GM19397 (cell line): ENCODE data around the gene RAB11FIP2.
A peak's percentile ranks its signal among the peaks of the same experiment; 100 is the strongest.
"Not testable (repeated sequence)": the region's sequence is repeated elsewhere in the genome, so short reads cannot be mapped to it uniquely, and the experiment has no call there.

Experiments
- ATAC-seq: cut with Tn5 transposase; IDR thresholded peaks from one replicate; pipeline ENCODE4 v1.9.1; 2021; ENCODE audit warnings: mild to moderate bottlenecking, moderate library complexity; ENCODE audit not compliant: unreplicated experiment

The RAB11FIP2 gene, protein sequence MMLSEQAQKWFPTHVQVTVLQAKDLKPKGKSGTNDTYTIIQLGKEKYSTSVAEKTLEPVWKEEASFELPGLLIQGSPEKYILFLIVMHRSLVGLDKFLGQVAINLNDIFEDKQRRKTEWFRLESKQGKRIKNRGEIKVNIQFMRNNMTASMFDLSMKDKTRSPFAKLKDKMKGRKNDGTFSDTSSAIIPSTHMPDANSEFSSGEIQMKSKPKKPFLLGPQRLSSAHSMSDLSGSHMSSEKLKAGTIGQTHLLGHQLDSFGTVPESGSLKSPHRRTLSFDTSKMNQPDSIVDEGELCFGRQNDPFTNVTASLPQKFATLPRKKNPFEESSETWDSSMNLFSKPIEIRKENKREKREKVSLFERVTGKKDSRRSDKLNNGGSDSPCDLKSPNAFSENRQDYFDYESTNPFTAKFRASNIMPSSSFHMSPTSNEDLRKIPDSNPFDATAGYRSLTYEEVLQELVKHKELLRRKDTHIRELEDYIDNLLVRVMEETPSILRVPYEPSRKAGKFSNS

DNA sequence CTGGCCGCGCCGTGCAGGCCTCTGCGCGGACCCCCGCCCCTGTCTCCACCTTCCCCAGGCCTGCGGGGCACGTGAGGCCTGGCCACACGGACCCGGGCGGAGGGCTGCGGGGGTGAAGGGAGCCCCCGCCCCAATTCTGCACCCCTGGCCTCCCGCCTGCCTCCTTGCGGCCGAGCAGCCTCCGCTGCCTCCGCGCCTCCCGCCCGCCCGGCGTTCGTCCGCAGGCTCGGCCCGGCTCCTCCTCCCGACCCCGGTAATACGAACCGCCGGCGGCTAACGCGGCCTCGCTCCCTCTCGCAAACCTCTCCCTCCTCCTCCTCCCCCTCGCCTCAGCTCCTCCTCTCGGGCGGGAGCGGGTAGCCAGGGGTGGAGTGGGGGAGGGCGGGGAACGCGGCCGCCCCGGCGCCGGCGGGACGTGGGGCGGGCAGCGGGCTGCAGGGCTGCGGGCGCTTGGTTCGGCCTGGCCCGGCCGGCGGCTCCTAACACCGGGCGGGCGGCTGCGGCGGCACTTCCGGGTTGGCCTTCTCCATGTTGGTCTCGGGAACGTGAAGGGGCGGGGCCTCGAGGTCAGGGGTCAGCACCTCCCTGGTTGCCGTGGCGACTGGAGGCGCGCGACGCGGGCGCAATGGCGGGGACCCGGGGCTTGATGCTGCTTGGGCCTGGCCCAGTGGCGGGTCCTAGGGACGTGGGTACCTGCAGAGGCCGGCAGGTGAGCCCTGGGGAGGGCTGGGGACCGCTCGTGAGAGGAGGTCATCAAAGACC lies at the start of gene RAB11FIP2:
Gene RAB11FIP2 (minus strand): TSS at position 547 of the 762 bp plus-strand sequence. CDS start 778 bp downstream, outside the sequence.
- ATAC-seq = peak; percentile 97

DNA sequence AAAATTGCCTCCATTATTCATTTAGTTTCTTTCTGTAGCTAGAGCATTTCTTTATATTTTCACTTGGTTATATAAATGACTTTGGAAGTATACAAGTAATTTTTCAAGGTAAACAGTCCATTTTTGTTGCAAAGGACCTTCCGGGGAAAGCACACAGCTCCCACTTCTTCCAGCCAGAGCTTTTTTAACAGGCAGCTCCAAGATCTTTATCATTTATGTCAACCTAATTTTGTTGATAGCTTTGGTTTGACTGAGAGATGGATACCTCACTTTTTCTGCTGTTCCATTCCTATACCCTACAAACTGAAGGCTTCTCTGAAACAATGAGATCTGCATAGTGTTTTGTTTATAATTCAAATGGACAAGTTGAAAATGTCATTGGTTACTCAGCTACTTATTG lies 49.3 kb upstream of the RAB11FIP2 start:
- ATAC-seq = no peak

DNA sequence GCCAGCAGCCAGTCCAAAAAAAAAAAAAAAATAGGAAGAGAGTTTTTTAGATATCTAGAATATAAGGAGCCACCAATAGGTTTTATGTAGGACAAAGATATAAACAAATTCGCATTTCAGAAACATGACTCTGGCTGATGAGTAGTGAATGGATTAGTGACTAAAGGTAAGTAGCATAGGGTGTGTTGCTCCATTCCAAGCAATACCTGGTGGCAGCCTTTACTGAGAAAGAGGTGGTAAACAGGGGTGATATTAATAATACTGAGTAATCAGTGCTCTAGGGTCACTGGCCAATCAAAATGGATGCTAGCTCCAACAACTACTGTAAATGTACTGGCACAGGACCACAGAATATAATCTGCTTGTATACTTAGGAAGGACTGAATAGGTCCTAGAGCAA lies 45.5 kb upstream of the RAB11FIP2 start:
- ATAC-seq = no peak

DNA sequence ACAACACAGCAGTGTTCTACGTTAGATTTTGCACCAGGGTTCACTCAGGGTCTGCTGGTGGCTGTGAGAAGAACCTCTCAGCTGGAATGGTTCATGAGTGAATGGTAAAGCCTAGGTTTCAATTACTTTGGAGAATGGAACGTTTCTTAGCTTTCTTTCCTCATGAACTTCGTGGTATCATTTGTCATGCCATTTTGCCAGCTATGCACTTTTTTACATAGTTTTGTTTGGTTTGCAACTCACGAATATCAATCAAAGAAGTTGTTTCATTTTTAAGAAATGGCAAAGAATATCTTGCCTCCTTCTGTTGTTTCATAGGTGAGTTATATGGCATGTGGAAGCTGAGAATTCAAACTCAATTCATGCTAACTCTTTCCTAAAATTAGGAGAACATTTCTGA lies 34.1 kb upstream of the RAB11FIP2 start:
- no peak for ATAC-seq

DNA sequence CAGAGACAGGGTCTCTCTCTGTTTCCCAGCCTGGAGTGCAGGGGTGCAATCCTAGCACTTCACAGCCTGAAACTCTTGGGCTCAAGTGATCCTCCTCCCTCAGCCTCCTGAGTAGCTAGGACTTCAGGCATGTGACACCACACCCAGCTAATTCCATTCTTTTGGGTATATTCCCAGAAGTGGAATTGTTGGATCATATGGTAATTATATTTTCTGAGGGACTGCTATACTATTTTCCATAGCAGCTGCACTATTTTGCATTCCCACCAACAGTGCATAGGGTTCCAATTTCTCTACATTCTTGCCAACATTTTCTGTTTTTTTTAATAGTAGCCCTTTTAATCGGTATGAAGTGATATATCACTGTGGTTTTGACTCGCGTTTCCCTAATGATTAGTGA lies 30.0 kb upstream of the RAB11FIP2 start:
- ATAC-seq = no peak

DNA sequence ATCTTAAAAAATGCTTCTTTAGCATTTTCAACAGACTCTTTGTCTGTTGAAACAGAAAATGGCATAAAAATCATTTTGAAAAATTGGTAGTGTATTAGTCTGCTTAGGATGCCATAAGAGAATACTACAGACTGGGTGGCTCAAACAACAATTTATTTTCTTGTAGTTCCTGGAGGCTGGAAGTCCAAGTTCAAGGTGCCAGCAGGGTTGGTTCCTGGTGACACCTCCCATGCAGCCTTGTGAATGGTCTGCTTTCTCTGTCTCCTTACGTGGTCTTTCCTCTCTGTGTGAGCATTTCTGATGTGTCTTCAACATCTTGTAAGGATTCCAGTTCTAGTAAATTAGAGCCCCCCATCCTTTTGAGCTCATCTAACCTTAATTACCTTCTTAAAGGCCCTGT lies 26.1 kb upstream of the RAB11FIP2 start:
- ATAC-seq = no peak

DNA sequence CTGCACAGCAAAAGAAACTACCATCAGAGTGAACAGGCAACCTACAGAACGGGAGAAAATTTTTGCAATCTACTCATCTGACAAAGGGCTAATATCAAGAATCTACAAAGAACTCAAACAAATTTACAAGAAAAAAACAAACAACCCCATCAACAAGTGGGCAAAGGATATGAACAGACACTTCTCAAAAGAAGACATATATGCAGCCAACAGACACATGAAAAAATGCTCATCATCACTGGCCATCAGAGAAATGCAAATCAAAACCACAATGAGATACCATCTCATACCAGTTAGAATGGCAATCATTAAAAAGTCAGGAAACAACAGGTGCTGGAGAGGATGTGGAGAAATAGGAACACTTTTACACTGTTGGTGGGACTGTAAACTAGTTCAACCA lies 20.6 kb upstream of the RAB11FIP2 start:
- not testable (repeated sequence) for ATAC-seq

DNA sequence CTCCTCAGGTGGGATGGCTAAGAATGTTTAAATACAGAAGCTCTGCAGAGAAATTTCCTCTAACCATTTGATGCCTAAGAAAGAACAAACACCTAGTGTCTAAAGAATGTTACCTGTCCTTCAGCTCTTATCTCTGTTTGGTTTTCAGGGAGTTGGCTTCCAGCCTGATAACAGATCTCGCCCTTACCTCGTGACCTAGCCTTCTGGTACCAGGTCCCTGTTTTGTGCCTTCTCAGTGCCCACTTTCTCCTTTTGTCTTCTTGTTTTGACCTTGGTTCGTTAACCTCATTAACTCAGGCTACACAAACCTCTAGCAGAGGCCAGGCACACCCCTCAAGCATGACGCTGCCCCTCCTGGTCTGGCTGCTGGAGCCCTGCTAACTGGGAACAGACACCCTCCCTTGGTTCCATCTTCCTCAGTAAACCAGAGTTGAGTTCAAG lies 16.1 kb upstream of the RAB11FIP2 start:
- ATAC-seq = no peak

DNA sequence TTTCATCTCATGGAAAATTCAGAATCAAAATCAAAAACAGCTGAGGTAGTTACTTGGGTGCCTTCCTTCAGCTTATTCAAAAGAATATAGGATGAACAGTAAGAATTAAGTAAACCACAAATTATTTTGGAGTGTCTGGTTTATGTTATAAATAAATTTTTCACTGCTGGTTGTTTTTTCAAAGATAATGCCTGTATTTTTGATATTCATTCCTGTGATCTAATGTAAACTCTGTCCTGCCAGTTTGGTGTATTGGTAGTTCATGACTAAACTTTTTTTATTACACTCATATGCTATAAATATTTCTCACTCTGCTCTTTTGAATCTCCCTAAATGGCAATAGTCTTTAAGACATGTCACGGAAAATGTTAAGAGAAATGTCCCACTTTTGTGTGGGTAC lies 11.6 kb upstream of the RAB11FIP2 start:
- ATAC-seq = no peak

- ATAC-seq = no peak
Observed at GRCh38 chr10:118057361-118057760, 10.6 kb upstream of the RAB11FIP2 start.

DNA sequence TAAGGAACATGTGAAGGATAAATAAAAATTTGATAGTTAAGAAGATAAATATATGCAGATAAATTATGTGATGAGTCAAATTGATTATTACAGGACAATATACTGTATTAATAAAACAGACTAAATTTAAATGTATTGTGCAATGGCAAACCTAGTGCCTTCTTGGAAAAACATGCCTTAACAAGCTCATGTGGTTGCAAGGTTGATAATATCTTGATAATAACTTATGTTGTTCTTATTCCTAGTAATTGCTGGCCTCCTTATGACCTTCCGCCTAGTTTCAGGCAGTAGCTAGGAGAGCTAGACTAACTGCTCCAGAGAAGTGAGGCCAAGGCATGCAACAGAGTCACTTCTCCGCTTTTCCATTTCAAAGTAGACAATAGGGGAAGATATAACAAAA lies 7.6 kb upstream of the RAB11FIP2 start:
- no peak for ATAC-seq

DNA sequence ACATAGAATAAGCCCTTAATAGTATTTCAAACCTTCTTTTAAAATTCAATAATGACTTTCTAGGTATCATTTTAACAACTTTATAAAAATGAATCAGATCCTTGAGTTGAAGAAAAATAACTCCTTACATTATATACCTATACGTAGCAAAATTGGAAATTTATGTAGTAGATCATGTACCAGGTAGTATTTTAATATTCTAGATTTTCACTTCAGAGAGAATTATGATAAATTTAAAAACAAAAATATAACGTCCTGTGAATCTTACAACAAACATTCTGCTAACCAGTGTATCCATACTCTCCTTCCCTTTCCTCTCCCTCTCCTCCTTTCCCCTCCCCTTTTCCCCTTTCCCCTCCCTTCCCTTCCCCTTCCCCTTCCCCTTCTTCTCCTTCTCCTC lies 6.1 kb upstream of the RAB11FIP2 start:
- ATAC-seq = no peak

DNA sequence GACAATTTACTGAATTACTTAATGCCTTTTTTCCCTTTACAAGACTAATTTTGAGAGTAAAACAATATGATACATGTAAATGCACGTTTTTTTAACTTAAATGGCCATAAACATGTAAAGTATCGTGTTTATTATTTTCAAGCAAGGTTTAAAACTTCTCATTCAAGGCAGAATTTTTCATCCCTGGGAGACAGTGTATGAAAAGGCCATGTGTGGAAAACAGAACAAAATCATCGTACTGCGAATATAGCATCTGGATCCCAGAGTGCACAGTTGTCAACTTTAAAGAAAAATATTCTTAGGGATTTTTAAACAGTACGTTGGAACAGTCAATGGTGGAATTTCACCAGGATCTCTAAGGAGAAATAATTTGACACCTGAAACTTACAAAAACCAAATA lies 1.1 kb upstream of the RAB11FIP2 start:
- no peak for ATAC-seq

DNA sequence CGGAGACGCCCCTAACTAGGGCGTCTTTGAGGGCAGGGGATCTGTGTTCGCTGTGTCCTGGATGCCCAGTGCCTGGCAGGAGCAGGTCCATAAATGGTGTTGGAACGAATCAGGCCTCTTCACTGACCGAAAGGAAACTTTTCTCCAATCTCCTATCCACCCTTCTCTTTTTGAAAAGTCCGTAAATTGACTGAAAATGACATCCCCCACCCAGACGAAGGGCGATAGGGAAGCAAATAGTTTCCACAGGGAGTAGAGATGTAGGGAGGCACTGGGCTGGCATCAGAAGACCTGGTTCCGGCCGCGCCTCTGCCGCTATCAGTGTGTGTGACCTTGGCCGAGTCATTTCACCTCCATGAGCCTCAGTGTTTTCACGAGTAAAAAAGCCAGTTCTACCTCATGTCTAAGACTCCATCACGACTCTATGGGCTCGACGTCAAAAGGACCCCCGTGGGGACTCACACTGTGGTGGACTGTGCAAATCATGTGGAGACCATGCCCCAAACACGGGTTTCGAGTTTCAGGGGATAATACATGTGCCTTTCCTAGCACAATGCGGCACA lies 497 bp upstream of the RAB11FIP2 start:
- ATAC-seq = no peak

GRCh38 chr10:118045837-118046394 lies 825 bp downstream of the RAB11FIP2 start:
- ATAC-seq = no peak

- ATAC-seq = no peak
Observed at GRCh38 chr10:118045158-118045836, 1.4 kb downstream of the RAB11FIP2 start.

DNA sequence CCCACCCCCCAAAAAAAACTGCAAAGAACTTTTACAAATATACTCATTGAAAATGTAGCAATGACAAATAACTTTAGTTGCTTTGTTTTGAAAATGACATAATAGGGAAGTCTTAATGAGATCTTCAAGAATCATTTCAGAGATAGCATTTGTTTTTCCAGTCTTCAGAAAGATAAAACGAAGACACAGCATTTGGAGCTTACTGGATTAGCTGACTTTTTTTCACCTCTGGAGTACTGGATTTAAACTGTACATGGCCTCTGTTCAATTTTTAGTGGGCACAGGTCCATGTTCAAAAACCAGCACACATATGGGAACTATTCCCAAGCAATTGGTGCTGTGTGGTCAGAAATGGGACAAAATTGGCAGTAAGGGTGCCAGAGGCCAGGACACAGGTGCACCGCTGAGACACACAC lies 3.9 kb downstream of the RAB11FIP2 start:
- ATAC-seq = no peak

DNA sequence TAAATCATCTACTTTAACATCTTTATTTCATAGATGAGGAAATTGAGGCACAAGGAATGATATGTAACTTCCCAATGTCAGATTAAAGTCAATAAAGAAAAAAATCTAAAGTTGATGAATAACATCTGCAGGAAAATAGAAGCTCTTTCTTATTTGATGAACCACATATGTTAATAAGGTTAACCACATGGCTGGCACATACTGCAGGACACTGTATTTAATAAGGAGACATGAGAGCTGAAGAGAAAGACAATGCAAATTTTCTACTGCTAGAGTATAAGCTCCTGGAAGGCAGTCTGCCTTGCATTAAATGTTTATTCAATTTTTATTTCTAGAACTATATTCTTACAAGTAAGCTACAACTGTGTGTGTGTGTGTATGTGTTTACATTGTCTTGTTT lies 4.4 kb downstream of the RAB11FIP2 start:
- ATAC-seq = no peak

GRCh38 chr10:118041316-118041715 lies 5.4 kb downstream of the RAB11FIP2 start:
- ATAC-seq = no peak

DNA sequence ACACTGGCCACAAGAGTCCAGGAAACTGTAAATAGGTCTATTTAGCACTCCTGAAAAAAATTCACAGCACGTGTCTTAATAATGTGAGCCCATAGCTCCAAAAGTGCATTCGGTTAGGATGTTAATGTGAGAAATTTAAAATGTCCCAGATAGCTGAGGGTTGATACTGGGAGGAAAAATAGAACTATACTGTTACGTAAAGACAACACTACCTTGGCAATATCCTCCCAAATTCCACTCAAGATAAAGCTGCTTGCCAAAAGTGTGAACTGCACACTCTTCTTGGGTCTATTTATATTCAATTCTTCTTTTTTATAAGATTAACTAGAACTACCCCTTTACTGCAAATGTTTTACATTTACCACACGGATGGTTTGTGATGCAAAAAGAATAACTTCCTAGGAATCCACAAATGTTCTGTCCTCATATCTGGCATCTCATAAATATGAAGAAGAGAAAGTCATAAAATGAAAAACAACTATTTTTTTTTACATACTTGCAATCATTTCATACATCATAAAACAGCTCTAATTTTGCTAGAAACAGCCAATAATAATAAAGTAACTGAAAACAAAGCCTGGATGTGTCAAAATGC lies 10.4 kb downstream of the RAB11FIP2 start:
- ATAC-seq = no peak
